Measurements from ENCODE around the gene AMOTL2.

DNA sequence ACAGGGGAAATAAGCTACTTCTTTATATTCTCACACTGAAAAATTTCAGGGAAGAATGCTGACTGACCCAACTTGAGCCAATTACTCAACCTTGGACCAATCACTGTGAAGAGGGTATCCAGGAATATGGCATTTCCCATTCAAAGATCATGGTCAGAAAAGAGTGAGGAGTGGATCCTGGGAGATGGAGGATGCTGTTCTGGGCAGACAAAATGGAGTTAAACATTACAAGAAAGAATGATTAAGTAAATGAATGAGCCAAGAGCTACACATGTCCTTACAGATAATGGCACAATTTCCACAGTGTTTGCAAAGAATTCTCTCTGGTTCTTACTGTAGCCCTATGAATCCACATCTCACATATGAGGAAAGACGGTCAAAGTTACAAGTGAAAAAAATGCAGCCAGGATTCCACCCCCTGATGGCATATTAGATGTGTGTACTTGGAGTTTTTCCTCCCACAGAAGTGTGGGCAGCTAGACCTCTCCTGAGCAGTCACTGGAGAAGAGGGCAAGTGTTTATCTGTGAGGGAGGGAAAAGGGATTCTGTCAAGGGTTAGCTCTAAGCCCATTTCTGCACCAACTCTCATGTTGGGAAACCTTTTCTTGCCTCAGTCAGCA lies 33.8 kb downstream of the AMOTL2 start:
- TF ChIP-seq GABPA (IDR thresholded peaks at IDR 0.05; ENCODE audit: low read depth): no peak
- no peak for TF ChIP-seq JUND (IDR thresholded peaks at IDR 0.05)
- TF ChIP-seq, protein P1, sequence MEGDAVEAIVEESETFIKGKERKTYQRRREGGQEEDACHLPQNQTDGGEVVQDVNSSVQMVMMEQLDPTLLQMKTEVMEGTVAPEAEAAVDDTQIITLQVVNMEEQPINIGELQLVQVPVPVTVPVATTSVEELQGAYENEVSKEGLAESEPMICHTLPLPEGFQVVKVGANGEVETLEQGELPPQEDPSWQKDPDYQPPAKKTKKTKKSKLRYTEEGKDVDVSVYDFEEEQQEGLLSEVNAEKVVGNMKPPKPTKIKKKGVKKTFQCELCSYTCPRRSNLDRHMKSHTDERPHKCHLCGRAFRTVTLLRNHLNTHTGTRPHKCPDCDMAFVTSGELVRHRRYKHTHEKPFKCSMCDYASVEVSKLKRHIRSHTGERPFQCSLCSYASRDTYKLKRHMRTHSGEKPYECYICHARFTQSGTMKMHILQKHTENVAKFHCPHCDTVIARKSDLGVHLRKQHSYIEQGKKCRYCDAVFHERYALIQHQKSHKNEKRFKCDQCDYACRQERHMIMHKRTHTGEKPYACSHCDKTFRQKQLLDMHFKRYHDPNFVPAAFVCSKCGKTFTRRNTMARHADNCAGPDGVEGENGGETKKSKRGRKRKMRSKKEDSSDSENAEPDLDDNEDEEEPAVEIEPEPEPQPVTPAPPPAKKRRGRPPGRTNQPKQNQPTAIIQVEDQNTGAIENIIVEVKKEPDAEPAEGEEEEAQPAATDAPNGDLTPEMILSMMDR (IDR thresholded peaks at IDR 0.05): no peak
- TF ChIP-seq POLR2AphosphoS5 (IDR thresholded peaks at IDR 0.05; ENCODE audit: low read depth, low read length): no peak
- TF ChIP-seq, protein P2, sequence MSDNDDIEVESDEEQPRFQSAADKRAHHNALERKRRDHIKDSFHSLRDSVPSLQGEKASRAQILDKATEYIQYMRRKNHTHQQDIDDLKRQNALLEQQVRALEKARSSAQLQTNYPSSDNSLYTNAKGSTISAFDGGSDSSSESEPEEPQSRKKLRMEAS (IDR thresholded peaks at IDR 0.05; ENCODE audit: low read depth): no peak
- no peak for TF ChIP-seq YY1 (IDR thresholded peaks at IDR 0.05; ENCODE audit: low read depth)
- TF ChIP-seq, protein P3, sequence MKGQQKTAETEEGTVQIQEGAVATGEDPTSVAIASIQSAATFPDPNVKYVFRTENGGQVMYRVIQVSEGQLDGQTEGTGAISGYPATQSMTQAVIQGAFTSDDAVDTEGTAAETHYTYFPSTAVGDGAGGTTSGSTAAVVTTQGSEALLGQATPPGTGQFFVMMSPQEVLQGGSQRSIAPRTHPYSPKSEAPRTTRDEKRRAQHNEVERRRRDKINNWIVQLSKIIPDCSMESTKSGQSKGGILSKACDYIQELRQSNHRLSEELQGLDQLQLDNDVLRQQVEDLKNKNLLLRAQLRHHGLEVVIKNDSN (IDR thresholded peaks at IDR 0.05; ENCODE audit: borderline replicate concordance, low read depth): no peak
- TF ChIP-seq EZH2phosphoT487 (IDR thresholded peaks at IDR 0.05; ENCODE audit: borderline replicate concordance, low read depth): no peak
- TF ChIP-seq RXRA (IDR thresholded peaks at IDR 0.05; ENCODE audit: borderline replicate concordance, low read depth): no peak
- TF ChIP-seq TAF1 (IDR thresholded peaks at IDR 0.05; ENCODE audit: borderline replicate concordance, low read depth, low read length): no peak

Data from SK-N-SH (cell line).